Osteoblast (primary cell): Measurements from ENCODE around the gene ZNF777. TPM values are rescaled to one million over a fixed set of nuclear protein-coding genes. Genes with fewer than 3 reads are reported as not detected.
A peak's percentile ranks its signal among the peaks of the same experiment; 100 is the strongest.

Experiments
- DNase-seq: peaks from one replicate; pipeline ENCODE4 v3.0.0; 2011; ENCODE audit warnings: low spot score, mixed read lengths; ENCODE audit not compliant: insufficient read length; ENCODE audit errors: missing footprints
- H2AFZ ChIP-seq: 2 replicates; pipeline ENCODE4 v1.6.0; 2011; ENCODE audit warnings: mild to moderate bottlenecking, low read length
- H3K27ac ChIP-seq: 2 replicates; pipeline ENCODE4 v1.5.1; 2011; ENCODE audit warnings: mild to moderate bottlenecking, low read depth, low read length, moderate library complexity
- H3K27me3 ChIP-seq: 2 replicates; pipeline ENCODE4 v1.6.0; 2012; ENCODE audit warnings: mild to moderate bottlenecking, control low read depth, inconsistent platforms, low read length, moderate library complexity; ENCODE audit not compliant: insufficient read depth
- H3K36me3 ChIP-seq: 2 replicates; pipeline ENCODE4 v1.5.1; 2011; ENCODE audit warnings: mild to moderate bottlenecking, low read length, control low read depth, moderate library complexity; ENCODE audit not compliant: insufficient read depth
- H3K4me1 ChIP-seq: 2 replicates; pipeline ENCODE4 v1.5.1; 2011; ENCODE audit warnings: mild to moderate bottlenecking, low read length, control low read depth, moderate library complexity; ENCODE audit not compliant: insufficient read depth
- H3K4me2 ChIP-seq: 2 replicates; pipeline ENCODE4 v1.6.0; 2011; ENCODE audit warnings: mild to moderate bottlenecking, low read length; ENCODE audit not compliant: insufficient read depth
- H3K4me3 ChIP-seq: fragments of 200-600 bp; sonication (generic); 3 replicates; pipeline ENCODE4 v1.5.1; 2012; ENCODE audit warnings: mild to moderate bottlenecking, low read length, inconsistent platforms; ENCODE audit not compliant: insufficient read depth
- H3K79me2 ChIP-seq: 2 replicates; pipeline ENCODE4 v1.6.0; 2012; ENCODE audit warnings: mild to moderate bottlenecking, low read length, control low read depth, inconsistent platforms; ENCODE audit not compliant: insufficient read depth
- H3K9me3 ChIP-seq: 2 replicates; pipeline ENCODE4 v1.5.1; 2011; ENCODE audit warnings: low read depth, low read length, control low read depth
- H4K20me1 ChIP-seq: 2 replicates; pipeline ENCODE4 v1.6.0; 2012; ENCODE audit warnings: mild to moderate bottlenecking, low read length, control low read depth; ENCODE audit not compliant: insufficient read depth
- total RNA-seq: library from RNA; depleted of rRNA; stranded (reverse); fragments of >200 nt; gene quantifications from 2 replicates; pipeline ENCODE4 v1.2.3, GENCODE V29; 2012
- TF ChIP-seq, protein P1 (sequence below): IDR thresholded peaks from 2 replicates; pipeline ENCODE4 v1.5.1; 2011; ENCODE audit warnings: mild to moderate bottlenecking, low read depth, low read length, moderate library complexity; ENCODE audit errors: extremely low read depth

The ZNF777 gene
- 7.6 and 8.0 TPM in 2 replicates for total RNA-seq

DNA sequence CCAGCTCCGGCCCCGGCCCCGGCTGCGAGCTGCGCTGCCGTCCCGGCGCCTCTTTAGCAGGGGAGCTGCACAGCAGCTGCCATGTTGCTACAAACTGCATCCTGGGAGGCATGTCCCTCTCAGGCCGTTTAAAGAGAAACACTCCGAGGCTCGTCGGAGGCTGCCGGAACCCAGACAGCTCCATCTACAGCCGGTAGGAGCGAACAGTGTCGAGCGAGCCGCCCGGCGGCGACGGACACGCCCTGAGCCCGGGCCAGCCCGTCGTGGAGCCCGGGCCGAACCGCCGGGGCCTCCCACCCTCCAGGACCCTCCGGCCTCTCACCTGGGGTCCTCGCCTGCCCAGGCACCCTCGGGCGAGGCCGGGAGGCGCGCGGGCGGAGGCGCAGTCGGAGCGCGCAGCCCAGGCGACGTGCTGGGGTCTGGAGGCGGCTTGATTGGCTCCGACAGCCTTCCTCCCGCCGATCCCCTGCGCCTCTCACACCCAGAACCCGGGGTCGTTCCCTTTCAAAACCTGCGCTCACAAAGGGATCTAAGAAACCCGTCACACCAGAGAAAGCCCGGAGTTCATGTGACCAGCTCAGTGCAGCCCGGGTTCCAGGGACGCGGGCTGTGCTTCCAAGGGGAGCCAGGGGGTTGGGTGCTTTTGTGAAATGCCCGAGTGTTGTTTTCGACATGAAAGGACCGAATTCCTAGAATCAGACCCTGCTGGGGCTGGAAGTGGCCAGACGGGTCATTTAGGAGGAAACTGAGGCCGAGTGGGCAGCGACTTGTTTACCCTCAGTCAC is at the start of gene ZNF777:
TSS of gene ZNF777 (minus strand) at position 570 of the 785 bp plus-strand sequence. CDS start 5,040 bp downstream, outside the sequence.
- Histone ChIP-seq H3K4me3 (peak within 1 kb of the TSS; percentile 81), H3K4me1 (peaks cover 19% of the 10 kb centered on the region), H3K36me3 (peaks cover under 1% of the 10 kb centered on the region), H4K20me1 (peaks cover 23% of the 10 kb centered on the region), H3K27me3 (no peaks in the 10 kb centered on the region), H2AFZ (peak within 1 kb of the TSS; percentile 98), H3K9me3 (no peaks in the 10 kb centered on the region), H3K79me2 (peaks cover 41% of the 10 kb centered on the region), H3K4me2 (peak within 1 kb of the TSS; percentile 88), H3K27ac (peak within 1 kb of the TSS; percentile 39)
- peak; percentile 100 for DNase-seq
- TF ChIP-seq, protein P1, sequence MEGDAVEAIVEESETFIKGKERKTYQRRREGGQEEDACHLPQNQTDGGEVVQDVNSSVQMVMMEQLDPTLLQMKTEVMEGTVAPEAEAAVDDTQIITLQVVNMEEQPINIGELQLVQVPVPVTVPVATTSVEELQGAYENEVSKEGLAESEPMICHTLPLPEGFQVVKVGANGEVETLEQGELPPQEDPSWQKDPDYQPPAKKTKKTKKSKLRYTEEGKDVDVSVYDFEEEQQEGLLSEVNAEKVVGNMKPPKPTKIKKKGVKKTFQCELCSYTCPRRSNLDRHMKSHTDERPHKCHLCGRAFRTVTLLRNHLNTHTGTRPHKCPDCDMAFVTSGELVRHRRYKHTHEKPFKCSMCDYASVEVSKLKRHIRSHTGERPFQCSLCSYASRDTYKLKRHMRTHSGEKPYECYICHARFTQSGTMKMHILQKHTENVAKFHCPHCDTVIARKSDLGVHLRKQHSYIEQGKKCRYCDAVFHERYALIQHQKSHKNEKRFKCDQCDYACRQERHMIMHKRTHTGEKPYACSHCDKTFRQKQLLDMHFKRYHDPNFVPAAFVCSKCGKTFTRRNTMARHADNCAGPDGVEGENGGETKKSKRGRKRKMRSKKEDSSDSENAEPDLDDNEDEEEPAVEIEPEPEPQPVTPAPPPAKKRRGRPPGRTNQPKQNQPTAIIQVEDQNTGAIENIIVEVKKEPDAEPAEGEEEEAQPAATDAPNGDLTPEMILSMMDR: peak; percentile 50

GRCh38 chr7:149510248-149510647 is 49.4 kb upstream of the ZNF777 start:
- Histone ChIP-seq H3K9me3 (peaks cover 5% of the 10 kb centered on the region), H3K36me3 (no peaks in the 10 kb centered on the region), H2AFZ (no peak overlapping the region), H4K20me1 (no peaks in the 10 kb centered on the region), H3K4me1 (no peaks in the 10 kb centered on the region), H3K4me2 (no peak overlapping the region), H3K27me3 (no peaks in the 10 kb centered on the region), H3K27ac (no peak overlapping the region), H3K79me2 (no peaks in the 10 kb centered on the region), H3K4me3 (no peak overlapping the region)
- DNase-seq: no peak
- TF ChIP-seq, protein P1: no peak

- no peaks in the 10 kb centered on the region for H3K79me2 ChIP-seq
- no peaks in the 10 kb centered on the region for H4K20me1 ChIP-seq
- H3K27me3 ChIP-seq: no peaks in the 10 kb centered on the region
- TF ChIP-seq, protein P1: no peak
- peaks cover 5% of the 10 kb centered on the region for H3K9me3 ChIP-seq
- H2AFZ ChIP-seq: no peak overlapping the region
- no peak overlapping the region for H3K4me2 ChIP-seq
- H3K27ac ChIP-seq: no peak overlapping the region
- H3K4me1 ChIP-seq: no peaks in the 10 kb centered on the region
- H3K4me3 ChIP-seq: no peak overlapping the region
- no peaks in the 10 kb centered on the region for H3K36me3 ChIP-seq
- DNase-seq: no peak
These were observed 48.9 kb upstream of the ZNF777 start for GRCh38 chr7:149509774-149510173.

GRCh38 chr7:149505551-149505950 is 44.7 kb upstream of the ZNF777 start:
- Histone ChIP-seq H2AFZ (no peak overlapping the region), H3K4me2 (no peak overlapping the region), H3K27me3 (no peaks in the 10 kb centered on the region), H3K79me2 (no peaks in the 10 kb centered on the region), H3K9me3 (peaks cover 5% of the 10 kb centered on the region), H3K27ac (no peak overlapping the region), H4K20me1 (no peaks in the 10 kb centered on the region), H3K4me1 (no peaks in the 10 kb centered on the region), H3K4me3 (no peak overlapping the region), H3K36me3 (no peaks in the 10 kb centered on the region)
- TF ChIP-seq, protein P1: no peak
- no peak for DNase-seq
